Measurements from ENCODE around the gene CPSF4L. TPM values are rescaled to one million over a fixed set of nuclear protein-coding genes. Genes with fewer than 3 reads are reported as not detected.
A peak's percentile ranks its signal among the peaks of the same experiment; 100 is the strongest.

CPSF4L gene
- total RNA-seq, 1 experiment from 2014 or later: not detected

GRCh38 chr17:73205459-73205961, 56.2 kb downstream of the CPSF4L start:
- no peak for DNase-seq (ENCODE audit: low spot score)
- no peak overlapping the region for H3K27ac ChIP-seq (ENCODE audit: low read depth, low read length, poor library complexity, severe bottlenecking)
- TF ChIP-seq, protein P1, sequence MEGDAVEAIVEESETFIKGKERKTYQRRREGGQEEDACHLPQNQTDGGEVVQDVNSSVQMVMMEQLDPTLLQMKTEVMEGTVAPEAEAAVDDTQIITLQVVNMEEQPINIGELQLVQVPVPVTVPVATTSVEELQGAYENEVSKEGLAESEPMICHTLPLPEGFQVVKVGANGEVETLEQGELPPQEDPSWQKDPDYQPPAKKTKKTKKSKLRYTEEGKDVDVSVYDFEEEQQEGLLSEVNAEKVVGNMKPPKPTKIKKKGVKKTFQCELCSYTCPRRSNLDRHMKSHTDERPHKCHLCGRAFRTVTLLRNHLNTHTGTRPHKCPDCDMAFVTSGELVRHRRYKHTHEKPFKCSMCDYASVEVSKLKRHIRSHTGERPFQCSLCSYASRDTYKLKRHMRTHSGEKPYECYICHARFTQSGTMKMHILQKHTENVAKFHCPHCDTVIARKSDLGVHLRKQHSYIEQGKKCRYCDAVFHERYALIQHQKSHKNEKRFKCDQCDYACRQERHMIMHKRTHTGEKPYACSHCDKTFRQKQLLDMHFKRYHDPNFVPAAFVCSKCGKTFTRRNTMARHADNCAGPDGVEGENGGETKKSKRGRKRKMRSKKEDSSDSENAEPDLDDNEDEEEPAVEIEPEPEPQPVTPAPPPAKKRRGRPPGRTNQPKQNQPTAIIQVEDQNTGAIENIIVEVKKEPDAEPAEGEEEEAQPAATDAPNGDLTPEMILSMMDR (conservative IDR thresholded peaks at IDR 0.05; ENCODE audit: low read depth, low read length): no peak
- no peak for TF ChIP-seq EZH2 (IDR thresholded peaks at IDR 0.05; ENCODE audit: borderline replicate concordance, low read depth, low read length, poor library complexity, severe bottlenecking)
- ChIA-PET CTCF (no interaction called here), POLR2A (ENCODE audit: low non-redundant PET) (no interaction called here)
- no peak overlapping the region for H3K4me3 ChIP-seq (ENCODE audit: low read depth, low read length, poor library complexity, severe bottlenecking)
- no peaks in the 10 kb centered on the region for H3K27me3 ChIP-seq (replicated peaks; ENCODE audit: insufficient read depth, low read depth, low read length, poor library complexity)
- intact Hi-C loops (cut with micrococcal nuclease; ENCODE audit: unreplicated experiment): no loop called here
- H3K9me3 ChIP-seq (ENCODE audit: low read depth, low read length, poor library complexity, severe bottlenecking): no peaks in the 10 kb centered on the region
- no TSS peak for BruUV-seq (replicated peaks)
- peaks cover 9% of the 10 kb centered on the region for H3K4me1 ChIP-seq (ENCODE audit: insufficient read depth, low read length, poor library complexity, severe bottlenecking)
- H3K36me3 ChIP-seq (ENCODE audit: insufficient read depth, low read length, poor library complexity, severe bottlenecking): peaks cover 90% of the 10 kb centered on the region

DNA sequence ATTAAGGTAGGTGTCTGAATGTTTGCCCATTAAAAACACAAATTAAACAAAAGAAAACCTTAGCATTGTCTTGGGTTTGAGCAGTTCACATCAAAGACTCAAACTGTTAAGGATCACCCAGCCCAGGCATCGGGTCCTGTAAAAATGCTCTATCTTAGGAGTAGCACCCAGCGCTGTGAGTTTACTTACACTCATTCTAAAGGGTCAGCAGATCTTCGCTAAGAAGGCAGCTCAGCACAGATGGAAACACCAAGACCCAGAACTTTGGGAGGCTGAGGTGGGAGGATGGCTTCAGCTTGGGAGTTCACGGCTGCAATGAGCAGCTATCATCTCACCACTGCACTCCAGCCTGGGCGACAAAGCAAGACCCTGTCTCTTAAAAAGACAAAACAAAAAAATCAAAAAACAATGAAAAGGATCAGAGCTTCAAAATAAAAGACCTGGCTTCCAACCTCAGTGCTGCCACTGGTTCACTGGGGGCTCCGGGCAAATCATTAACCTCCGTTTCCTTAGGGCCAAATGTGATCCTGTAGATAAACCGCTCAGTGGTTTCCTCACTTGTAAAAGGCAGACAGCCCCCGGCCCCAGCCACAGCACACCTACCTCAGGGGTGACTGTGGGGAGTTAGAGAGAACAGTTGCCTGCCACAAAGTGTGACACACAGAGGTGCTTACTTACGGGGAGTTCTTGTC, 57.7 kb downstream of the CPSF4L start:
- H3K9me3 ChIP-seq (ENCODE audit: low read depth, low read length, poor library complexity, severe bottlenecking): no peaks in the 10 kb centered on the region
- ChIA-PET POLR2A (ENCODE audit: low non-redundant PET) (no interaction called here), CTCF (no interaction called here)
- TF ChIP-seq, protein P1 (conservative IDR thresholded peaks at IDR 0.05; ENCODE audit: low read depth, low read length): no peak
- TF ChIP-seq EZH2 (IDR thresholded peaks at IDR 0.05; ENCODE audit: borderline replicate concordance, low read depth, low read length, poor library complexity, severe bottlenecking): no peak
- DNase-seq (ENCODE audit: low spot score): no peak
- peaks cover 9% of the 10 kb centered on the region for H3K4me1 ChIP-seq (ENCODE audit: insufficient read depth, low read length, poor library complexity, severe bottlenecking)
- no peak overlapping the region for H3K4me3 ChIP-seq (ENCODE audit: low read depth, low read length, poor library complexity, severe bottlenecking)
- no peaks in the 10 kb centered on the region for H3K27me3 ChIP-seq (replicated peaks; ENCODE audit: insufficient read depth, low read depth, low read length, poor library complexity)
- H3K27ac ChIP-seq (ENCODE audit: low read depth, low read length, poor library complexity, severe bottlenecking): peak overlapping the region; percentile 25
- intact Hi-C loops (cut with micrococcal nuclease; ENCODE audit: unreplicated experiment): no loop called here
- no TSS peak for BruUV-seq (replicated peaks)
- H3K36me3 ChIP-seq (ENCODE audit: insufficient read depth, low read length, poor library complexity, severe bottlenecking): peaks cover 93% of the 10 kb centered on the region

- Histone ChIP-seq H3K27ac (ENCODE audit: low read depth, low read length, poor library complexity, severe bottlenecking) (peak overlapping the region; percentile 25), H3K36me3 (ENCODE audit: insufficient read depth, low read length, poor library complexity, severe bottlenecking) (peaks cover 93% of the 10 kb centered on the region), H3K9me3 (ENCODE audit: low read depth, low read length, poor library complexity, severe bottlenecking) (no peaks in the 10 kb centered on the region), H3K4me3 (ENCODE audit: low read depth, low read length, poor library complexity, severe bottlenecking) (no peak overlapping the region), H3K4me1 (ENCODE audit: insufficient read depth, low read length, poor library complexity, severe bottlenecking) (peaks cover 9% of the 10 kb centered on the region), H3K27me3 (replicated peaks; ENCODE audit: insufficient read depth, low read depth, low read length, poor library complexity) (no peaks in the 10 kb centered on the region)
- TF ChIP-seq, protein P1 (conservative IDR thresholded peaks at IDR 0.05; ENCODE audit: low read depth, low read length): no peak
- TF ChIP-seq EZH2 (IDR thresholded peaks at IDR 0.05; ENCODE audit: borderline replicate concordance, low read depth, low read length, poor library complexity, severe bottlenecking): no peak
- intact Hi-C loops (cut with micrococcal nuclease; ENCODE audit: unreplicated experiment): no loop called here
- POLR2A ChIA-PET (ENCODE audit: low non-redundant PET): no interaction called here
- peak; percentile 66 for DNase-seq (ENCODE audit: low spot score)
- no TSS peak for BruUV-seq (replicated peaks)
- CTCF ChIA-PET: no interaction called here
Measured at GRCh38 chr17:73203135-73203787, 58.4 kb downstream of the CPSF4L start.

Data from A673 (cell line).